Measurements from ENCODE around the gene SUV39H2.

SUV39H2 gene

DNA sequence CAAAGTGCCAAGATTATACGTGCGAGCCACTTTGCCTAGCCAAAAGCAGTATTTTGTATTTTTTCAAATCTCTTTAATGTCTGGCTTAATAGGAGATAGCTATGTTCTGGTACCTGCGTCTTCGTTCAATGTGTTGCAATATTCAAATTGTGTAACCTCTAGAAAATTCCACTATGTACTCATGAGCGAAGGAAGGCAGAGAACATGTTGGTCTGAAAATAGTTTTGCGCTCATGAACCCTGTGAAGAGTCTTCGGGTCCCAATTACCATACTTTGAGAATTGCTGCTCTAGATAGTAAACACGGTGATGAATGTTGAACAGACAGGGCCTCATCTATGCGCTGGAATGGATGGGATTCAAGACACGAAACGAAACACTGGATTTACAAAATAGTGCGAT is 2.7 kb upstream of the SUV39H2 start:
- Histone ChIP-seq H4K20me1 (ENCODE audit: insufficient read depth, low read length, poor library complexity, severe bottlenecking) (peaks cover 26% of the 10 kb centered on the region), H3K9me3 (ENCODE audit: insufficient read depth, low read depth, low read length) (no peaks in the 10 kb centered on the region), H3K4me2 (ENCODE audit: low read depth, low read length, poor library complexity, severe bottlenecking) (peak overlapping the region; percentile 87), H3K9me2 (replicated peaks; ENCODE audit: low read depth, low read length) (no peaks in the 10 kb centered on the region), H3K9ac (ENCODE audit: low read depth, low read length, poor library complexity, severe bottlenecking) (no peak overlapping the region), H2AFZ (ENCODE audit: low read length) (no peak overlapping the region), H3K27me3 (ENCODE audit: insufficient read depth, low read length, poor library complexity, severe bottlenecking) (no peaks in the 10 kb centered on the region), H3K36me3 (ENCODE audit: insufficient read depth, low read length) (peaks cover 9% of the 10 kb centered on the region; the same call in 1 of the 2 replicates), H3K79me2 (ENCODE audit: insufficient read depth, low read length) (peaks cover 57% of the 10 kb centered on the region), H3K4me3 (ENCODE audit: low read length, poor library complexity, severe bottlenecking) (no peak overlapping the region), H3F3A (ENCODE audit: low read depth) (peaks cover 11% of the 10 kb centered on the region), H3K4me1 (ENCODE audit: insufficient read depth, low read length, poor library complexity, severe bottlenecking) (peaks cover 64% of the 10 kb centered on the region)
- TF ChIP-seq EZH2phosphoT487 (IDR thresholded peaks at IDR 0.05; ENCODE audit: borderline replicate concordance), result no peak
- TF ChIP-seq CTCF (conservative IDR thresholded peaks at IDR 0.05; ENCODE audit: low read length), result no peak

DNA sequence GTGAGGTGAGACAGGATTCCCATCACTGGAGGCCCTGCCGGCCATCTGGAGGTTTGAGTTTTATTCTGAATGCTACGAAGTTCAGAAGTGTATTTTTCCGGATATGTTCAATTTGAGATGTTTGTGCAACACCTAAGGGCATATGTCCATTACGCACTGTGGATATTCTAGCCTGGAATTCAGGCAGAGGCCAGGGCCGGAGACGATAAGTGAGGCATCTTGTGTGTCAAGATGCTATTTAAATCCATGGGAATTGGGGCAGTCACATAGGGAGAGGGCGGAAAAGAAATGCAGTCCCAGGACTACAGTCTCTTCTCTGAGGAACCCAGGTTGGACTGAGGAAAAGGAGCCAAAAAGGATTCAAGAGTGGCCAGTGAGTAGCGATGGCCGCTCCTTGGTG is 1.9 kb upstream of the SUV39H2 start:
- H3K9me2 ChIP-seq (replicated peaks; ENCODE audit: low read depth, low read length), result no peaks in the 10 kb centered on the region
- H3K9me3 ChIP-seq (ENCODE audit: insufficient read depth, low read depth, low read length), result no peaks in the 10 kb centered on the region
- 0 out of 2 replicates have a peak, but pooled peaks cover 2% of the 10 kb centered on the region for H3K36me3 ChIP-seq (ENCODE audit: insufficient read depth, low read length)
- H2AFZ ChIP-seq (ENCODE audit: low read length), result no peak overlapping the region
- H3F3A ChIP-seq (ENCODE audit: low read depth), result peaks cover 11% of the 10 kb centered on the region
- peaks cover 65% of the 10 kb centered on the region for H3K79me2 ChIP-seq (ENCODE audit: insufficient read depth, low read length)
- peaks cover 35% of the 10 kb centered on the region for H4K20me1 ChIP-seq (ENCODE audit: insufficient read depth, low read length, poor library complexity, severe bottlenecking)
- no peak for TF ChIP-seq EZH2phosphoT487 (IDR thresholded peaks at IDR 0.05; ENCODE audit: borderline replicate concordance)
- no peak for TF ChIP-seq CTCF (conservative IDR thresholded peaks at IDR 0.05; ENCODE audit: low read length)
- peak overlapping the region; percentile 87 for H3K4me2 ChIP-seq (ENCODE audit: low read depth, low read length, poor library complexity, severe bottlenecking)
- H3K4me3 ChIP-seq (ENCODE audit: low read length, poor library complexity, severe bottlenecking), result peak overlapping the region; percentile 92
- H3K9ac ChIP-seq (ENCODE audit: low read depth, low read length, poor library complexity, severe bottlenecking), result peak overlapping the region; percentile 97
- H3K27me3 ChIP-seq (ENCODE audit: insufficient read depth, low read length, poor library complexity, severe bottlenecking), result no peaks in the 10 kb centered on the region
- peaks cover 64% of the 10 kb centered on the region for H3K4me1 ChIP-seq (ENCODE audit: insufficient read depth, low read length, poor library complexity, severe bottlenecking)

GRCh38 chr10:14879124-14879927 is 660 bp downstream of the SUV39H2 start:
- Histone ChIP-seq H3F3A (ENCODE audit: low read depth) (no peaks in the 10 kb centered on the region), H3K9me3 (ENCODE audit: insufficient read depth, low read depth, low read length) (no peaks in the 10 kb centered on the region), H3K9ac (ENCODE audit: low read depth, low read length, poor library complexity, severe bottlenecking) (peak overlapping the region; percentile 97), H3K4me3 (ENCODE audit: low read length, poor library complexity, severe bottlenecking) (peak overlapping the region; percentile 92), H4K20me1 (ENCODE audit: insufficient read depth, low read length, poor library complexity, severe bottlenecking) (peaks cover 56% of the 10 kb centered on the region), H3K79me2 (ENCODE audit: insufficient read depth, low read length) (peaks cover 91% of the 10 kb centered on the region), H3K4me1 (ENCODE audit: insufficient read depth, low read length, poor library complexity, severe bottlenecking) (peaks cover 55% of the 10 kb centered on the region), H3K27me3 (ENCODE audit: insufficient read depth, low read length, poor library complexity, severe bottlenecking) (no peaks in the 10 kb centered on the region), H3K9me2 (replicated peaks; ENCODE audit: low read depth, low read length) (no peaks in the 10 kb centered on the region), H3K4me2 (ENCODE audit: low read depth, low read length, poor library complexity, severe bottlenecking) (peak overlapping the region; percentile 76), H3K36me3 (ENCODE audit: insufficient read depth, low read length) (no peaks in the 10 kb centered on the region), H2AFZ (ENCODE audit: low read length) (peak overlapping the region; percentile 75)
- no peak for TF ChIP-seq EZH2phosphoT487 (IDR thresholded peaks at IDR 0.05; ENCODE audit: borderline replicate concordance)
- no peak for TF ChIP-seq CTCF (conservative IDR thresholded peaks at IDR 0.05; ENCODE audit: low read length)
